HG02571 (cell line): ENCODE data around the gene CLOCK.
A peak's percentile ranks its signal among the peaks of the same experiment; 100 is the strongest.
"Not testable (repeated sequence)": the region's sequence is repeated elsewhere in the genome, so short reads cannot be mapped to it uniquely, and the experiment has no call there.

Source experiments
- ATAC-seq: cut with Tn5 transposase; IDR thresholded peaks from one replicate; pipeline ENCODE4 v1.9.1; 2021; ENCODE audit warnings: mild to moderate bottlenecking, moderate library complexity; ENCODE audit not compliant: unreplicated experiment

CLOCK gene, protein sequence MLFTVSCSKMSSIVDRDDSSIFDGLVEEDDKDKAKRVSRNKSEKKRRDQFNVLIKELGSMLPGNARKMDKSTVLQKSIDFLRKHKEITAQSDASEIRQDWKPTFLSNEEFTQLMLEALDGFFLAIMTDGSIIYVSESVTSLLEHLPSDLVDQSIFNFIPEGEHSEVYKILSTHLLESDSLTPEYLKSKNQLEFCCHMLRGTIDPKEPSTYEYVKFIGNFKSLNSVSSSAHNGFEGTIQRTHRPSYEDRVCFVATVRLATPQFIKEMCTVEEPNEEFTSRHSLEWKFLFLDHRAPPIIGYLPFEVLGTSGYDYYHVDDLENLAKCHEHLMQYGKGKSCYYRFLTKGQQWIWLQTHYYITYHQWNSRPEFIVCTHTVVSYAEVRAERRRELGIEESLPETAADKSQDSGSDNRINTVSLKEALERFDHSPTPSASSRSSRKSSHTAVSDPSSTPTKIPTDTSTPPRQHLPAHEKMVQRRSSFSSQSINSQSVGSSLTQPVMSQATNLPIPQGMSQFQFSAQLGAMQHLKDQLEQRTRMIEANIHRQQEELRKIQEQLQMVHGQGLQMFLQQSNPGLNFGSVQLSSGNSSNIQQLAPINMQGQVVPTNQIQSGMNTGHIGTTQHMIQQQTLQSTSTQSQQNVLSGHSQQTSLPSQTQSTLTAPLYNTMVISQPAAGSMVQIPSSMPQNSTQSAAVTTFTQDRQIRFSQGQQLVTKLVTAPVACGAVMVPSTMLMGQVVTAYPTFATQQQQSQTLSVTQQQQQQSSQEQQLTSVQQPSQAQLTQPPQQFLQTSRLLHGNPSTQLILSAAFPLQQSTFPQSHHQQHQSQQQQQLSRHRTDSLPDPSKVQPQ

DNA sequence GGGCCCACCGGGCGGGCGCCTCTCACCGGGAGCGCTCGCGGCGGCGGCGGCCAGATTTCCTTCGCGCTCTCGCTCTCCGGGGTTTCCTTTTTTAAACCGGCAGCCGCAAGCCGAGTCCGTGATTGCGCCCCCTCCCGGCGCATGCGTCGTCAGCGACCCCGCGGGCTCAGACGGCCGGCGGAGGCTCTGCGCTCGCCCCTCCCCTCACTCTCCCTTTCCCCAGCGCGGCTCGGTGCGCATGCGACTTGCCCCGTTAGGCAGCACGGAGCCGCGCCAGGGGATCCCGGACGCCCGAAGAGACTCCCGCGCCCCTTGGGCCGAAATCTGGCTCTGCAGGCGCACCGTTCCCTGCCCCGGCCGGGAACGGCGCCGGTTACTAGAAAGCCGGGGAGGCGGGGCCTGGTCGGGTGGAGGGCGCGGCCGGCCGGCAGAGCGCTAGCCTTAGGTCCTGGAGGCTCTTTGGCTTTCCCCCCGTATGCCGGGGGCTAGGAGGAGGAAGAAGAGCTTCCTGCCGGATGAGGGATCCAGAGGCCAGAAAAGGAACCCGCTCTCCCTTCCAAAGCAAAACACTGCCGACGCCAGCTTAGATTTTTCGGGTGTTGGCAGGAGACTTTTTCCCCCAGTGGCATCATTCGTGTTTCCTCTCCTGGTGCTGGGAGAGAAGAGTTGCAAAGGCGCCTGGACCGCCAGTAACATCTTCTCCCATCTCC lies at the start of gene CLOCK:
Gene CLOCK, minus strand, starts transcription at position 154 of the 710 bp plus-strand sequence. CDS start 64,124 bp downstream, outside the sequence.
- ATAC-seq = peak; percentile 76

GRCh38 chr4:55592014-55592413 lies 45.3 kb upstream of the CLOCK start, which contains the start of gene PDCL2:
PDCL2 (minus strand) TSS chr4:55592245; CDS start chr4:55592109, 136 bp downstream.
- no peak for ATAC-seq

GRCh38 chr4:55588160-55588559 lies 41.5 kb upstream of the CLOCK start:
- no peak for ATAC-seq

GRCh38 chr4:55582773-55583172 lies 36.1 kb upstream of the CLOCK start:
- ATAC-seq = not testable (repeated sequence)

GRCh38 chr4:55578341-55579010 lies 31.8 kb upstream of the CLOCK start:
- no peak for ATAC-seq

GRCh38 chr4:55575513-55575912 lies 28.8 kb upstream of the CLOCK start:
- ATAC-seq = no peak

DNA sequence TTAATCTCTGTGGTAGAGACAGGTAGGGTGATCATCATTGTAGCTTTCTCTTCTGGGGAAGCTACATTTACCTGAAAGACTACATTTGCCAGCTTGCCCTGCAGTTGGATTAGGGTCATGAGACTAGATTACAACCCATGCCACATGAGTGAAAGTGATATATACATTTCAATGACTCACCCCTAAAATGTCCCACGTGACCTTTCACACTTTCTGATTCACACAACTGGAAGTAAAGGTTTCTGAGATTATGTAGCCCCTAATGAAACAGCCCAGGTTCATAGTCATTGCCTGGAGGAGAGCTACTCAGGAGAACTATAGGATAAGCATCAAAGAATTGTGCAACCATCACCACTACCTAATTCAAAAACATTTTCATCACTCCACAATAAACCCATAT lies 27.5 kb upstream of the CLOCK start:
- ATAC-seq = no peak

DNA sequence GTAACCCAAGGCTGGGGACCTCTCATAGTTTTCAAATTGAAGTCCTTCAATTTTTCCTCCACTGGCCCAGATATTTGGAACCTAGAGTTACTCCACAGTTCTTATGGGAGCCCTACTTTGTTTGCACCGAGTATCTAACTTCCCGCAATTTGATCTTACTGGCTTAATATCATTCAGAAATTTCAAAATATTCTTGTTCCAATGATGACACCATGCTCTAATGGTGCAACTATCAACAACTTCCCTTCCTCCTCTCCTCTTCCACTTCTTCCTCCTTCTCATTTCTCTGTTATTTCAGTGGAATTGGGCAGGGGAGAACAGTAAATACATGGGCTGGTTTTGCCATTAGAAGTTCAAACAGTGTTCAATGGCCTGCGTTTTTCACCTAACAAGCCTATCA lies 25.1 kb upstream of the CLOCK start:
- no peak for ATAC-seq

DNA sequence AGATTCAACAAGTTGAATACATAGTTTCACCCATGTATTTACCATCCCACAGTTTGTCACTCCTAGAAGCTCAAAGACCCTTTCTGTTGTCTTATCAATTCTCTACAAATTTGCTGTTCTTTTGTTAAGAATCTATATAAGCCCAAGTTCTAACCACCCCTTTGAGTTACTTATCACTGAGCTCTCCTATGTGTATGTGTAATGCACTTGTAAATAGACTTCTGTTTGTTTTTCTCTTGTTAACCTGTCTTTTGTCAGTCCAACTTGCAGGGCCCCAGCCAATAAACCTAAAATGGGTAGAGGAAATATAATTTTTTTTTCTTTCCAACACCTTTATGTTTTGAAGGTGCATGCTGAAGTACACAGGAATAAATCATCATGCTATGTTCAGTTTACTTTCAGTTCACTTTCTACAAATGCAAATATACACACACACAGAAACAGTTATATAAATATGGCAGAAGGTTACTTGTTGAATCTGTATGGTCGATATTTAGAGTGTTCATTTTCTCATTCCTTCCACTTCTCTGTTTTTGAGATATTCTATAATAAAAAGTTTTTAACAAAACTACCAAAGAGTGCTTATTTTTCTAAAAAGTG lies 22.3 kb upstream of the CLOCK start:
- ATAC-seq = no peak

GRCh38 chr4:55561889-55562288 lies 15.2 kb upstream of the CLOCK start:
- ATAC-seq = peak; percentile 100

GRCh38 chr4:55560096-55560495 lies 13.4 kb upstream of the CLOCK start:
- no peak for ATAC-seq

GRCh38 chr4:55554453-55555030 lies 7.8 kb upstream of the CLOCK start:
- no peak for ATAC-seq

- ATAC-seq = peak; percentile 61
Observed at GRCh38 chr4:55553441-55554201, 6.9 kb upstream of the CLOCK start.

- ATAC-seq = not testable (repeated sequence)
Observed at GRCh38 chr4:55551964-55552363, 5.3 kb upstream of the CLOCK start.

GRCh38 chr4:55549888-55550287 lies 3.2 kb upstream of the CLOCK start:
- ATAC-seq = no peak

GRCh38 chr4:55547918-55548317 lies 1.2 kb upstream of the CLOCK start:
- ATAC-seq = no peak

GRCh38 chr4:55547466-55547770 lies 709 bp upstream of the CLOCK start:
- no peak for ATAC-seq

DNA sequence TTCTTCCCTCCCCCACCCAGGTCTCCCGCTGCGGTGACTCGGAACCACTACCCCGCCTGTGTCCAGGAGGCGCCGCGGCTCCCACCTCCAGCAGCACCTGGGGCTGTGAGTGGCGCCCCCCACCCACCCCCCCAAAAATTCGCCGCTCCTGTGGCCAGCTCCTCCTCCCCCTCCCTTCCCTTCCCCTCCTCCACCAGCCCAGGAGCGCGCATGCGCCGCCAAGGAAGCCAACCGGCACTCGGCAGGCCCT lies 278 bp downstream of the CLOCK start:
- peak; percentile 46 for ATAC-seq

GRCh38 chr4:55545641-55546505 lies 836 bp downstream of the CLOCK start:
- peak; percentile 44 for ATAC-seq
